HG03064 (cell line): ENCODE measurements around the gene CNOT1.

Experiments
- ATAC-seq: cut with Tn5 transposase; IDR thresholded peaks from one replicate; pipeline ENCODE4 v1.9.1; 2021; ENCODE audit warnings: low read depth; ENCODE audit not compliant: unreplicated experiment

CNOT1 gene

DNA sequence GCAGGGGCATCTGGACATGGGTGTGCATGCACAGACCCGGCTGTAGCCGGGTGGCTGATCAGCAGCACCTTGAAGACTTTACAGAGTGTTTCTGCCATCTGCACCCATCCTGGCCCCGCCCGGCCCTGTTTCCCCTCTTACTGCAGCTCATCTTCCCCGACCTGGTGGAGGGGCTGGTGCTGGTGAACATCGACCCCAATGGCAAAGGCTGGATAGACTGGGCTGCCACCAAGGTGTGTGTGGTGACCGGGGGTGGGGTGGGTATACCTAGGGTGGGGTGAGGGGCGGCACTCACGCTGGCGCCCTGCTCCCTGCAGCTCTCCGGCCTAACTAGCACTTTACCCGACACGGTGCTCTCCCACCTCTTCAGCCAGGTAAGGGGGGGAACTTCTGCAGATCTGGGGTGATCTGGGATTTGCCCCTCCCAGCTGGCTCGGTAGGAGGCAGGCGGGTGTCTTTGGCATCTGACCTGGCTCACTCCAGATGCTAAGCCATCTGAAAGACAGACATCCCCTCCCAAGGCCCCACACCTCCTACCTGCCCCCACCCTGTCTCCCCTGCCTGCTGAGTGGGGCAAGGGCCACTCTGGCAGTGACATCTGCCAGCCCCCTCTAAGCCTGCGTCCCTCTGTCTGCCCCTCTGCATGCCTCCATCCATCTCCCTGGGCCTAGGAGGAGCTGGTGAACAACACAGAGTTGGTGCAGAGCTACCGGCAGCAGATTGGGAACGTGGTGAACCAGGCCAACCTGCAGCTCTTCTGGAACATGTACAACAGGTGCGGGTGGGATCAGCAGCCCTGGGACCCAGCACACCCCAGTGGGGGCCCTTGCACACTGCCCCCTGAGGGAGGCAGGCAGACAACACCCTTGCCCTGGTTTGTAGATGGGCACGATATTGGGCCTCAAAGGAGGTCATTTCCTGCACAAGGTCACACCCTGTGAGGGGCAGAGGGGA lies 123.1 kb downstream of the CNOT1 start:
- no peak for ATAC-seq

DNA sequence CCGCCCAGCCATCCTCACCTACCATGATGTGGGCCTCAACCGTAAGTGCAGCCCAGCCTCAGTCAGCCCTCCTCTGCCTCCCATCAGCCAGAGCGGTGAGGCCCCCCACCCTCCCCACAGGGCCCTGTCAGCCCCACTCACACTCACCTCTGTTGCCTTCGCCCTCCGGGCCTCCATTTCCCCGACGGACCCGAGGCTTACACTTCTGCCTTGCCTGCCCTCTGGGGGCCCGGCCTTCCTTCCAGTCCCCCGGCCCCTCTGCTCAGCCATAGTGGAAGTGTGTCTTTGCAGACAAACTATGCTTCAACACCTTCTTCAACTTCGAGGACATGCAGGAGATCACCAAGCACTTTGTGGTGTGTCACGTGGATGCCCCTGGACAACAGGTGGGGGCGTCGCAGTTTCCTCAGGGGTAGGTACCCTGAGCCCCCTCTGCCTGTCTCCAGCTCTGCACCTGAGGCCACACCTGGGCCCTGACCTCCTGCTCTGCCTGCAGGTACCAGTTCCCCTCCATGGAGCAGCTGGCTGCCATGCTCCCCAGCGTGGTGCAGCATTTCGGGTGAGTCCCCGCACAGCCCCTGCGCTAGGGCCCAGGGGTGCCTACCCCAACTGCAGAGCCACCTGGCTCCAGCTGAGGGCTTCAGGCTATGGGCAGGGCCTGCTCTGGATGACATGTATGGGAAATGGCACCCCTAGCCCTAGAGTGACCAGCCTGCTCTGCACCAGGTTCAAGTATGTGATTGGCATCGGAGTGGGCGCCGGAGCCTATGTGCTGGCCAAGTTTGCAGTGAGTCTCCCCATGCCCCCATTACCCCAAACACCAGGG lies 125.5 kb downstream of the CNOT1 start:
- ATAC-seq: no peak

DNA sequence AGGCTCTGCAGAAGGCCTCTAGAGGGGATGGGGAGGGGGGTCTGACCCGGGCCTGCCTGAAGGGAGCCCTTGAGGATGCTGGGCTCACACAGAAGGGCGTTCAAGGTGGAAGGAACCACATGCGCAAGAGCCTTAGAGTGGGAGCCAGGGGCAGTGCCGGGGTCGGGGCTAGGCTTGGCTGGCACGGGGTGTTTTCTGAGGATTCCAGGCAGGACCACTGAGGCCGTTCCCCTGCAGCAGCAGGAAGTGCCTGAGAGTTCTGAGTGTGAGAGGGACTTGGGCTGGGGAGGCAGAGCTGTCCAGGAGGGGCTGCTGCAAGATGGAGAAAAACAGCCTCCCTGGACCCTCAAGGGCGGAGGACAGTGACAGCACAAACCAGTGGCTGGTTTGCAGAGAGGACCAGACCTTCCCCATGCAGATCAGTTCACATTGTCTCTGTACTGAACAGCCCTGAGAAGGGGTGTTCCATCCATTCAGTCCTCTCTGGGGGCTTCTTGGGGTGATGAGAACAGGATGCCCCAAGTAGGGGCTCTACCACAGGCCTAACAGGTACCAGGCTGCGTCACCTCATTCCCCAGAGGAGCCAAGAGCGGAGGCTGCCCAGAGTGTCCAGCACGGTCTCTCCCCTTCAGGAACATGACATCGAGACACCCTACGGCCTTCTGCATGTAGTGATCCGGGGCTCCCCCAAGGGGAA lies 126.3 kb downstream of the CNOT1 start:
- no peak for ATAC-seq

DNA sequence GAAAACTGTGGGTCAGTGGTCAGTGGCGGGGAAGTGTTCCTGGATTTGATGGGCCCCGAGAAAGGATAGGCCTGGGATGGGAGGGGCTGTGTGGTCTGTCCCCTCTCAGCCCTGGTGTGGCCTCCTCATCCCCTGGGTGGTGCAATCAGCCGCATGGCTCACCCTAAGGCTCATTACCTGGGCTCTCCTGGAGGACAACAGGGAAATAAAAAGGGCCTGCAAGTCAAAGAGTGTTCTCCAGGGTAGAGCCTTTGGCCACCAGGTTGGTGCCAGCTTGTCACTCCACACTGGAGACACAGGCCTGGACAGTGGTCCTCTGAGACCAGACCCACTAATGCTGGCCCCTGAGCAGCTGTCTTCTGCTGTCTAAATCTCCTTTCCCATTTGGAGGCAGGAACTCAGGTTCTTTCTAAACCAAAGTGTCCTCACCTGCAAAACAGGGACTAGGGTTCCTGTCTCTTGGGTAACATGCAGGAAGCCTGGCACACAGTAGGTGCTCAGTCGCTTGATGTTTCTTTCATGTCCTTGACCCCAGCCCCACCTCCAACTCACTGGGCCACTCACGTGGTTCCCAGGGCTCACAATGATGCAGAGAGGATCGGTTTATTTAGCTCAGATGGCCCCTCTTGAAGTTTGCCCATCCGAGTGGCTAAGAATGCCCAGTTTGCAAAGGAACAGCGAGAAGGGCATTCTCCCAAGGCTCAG lies 127.3 kb downstream of the CNOT1 start:
- ATAC-seq: no peak

DNA sequence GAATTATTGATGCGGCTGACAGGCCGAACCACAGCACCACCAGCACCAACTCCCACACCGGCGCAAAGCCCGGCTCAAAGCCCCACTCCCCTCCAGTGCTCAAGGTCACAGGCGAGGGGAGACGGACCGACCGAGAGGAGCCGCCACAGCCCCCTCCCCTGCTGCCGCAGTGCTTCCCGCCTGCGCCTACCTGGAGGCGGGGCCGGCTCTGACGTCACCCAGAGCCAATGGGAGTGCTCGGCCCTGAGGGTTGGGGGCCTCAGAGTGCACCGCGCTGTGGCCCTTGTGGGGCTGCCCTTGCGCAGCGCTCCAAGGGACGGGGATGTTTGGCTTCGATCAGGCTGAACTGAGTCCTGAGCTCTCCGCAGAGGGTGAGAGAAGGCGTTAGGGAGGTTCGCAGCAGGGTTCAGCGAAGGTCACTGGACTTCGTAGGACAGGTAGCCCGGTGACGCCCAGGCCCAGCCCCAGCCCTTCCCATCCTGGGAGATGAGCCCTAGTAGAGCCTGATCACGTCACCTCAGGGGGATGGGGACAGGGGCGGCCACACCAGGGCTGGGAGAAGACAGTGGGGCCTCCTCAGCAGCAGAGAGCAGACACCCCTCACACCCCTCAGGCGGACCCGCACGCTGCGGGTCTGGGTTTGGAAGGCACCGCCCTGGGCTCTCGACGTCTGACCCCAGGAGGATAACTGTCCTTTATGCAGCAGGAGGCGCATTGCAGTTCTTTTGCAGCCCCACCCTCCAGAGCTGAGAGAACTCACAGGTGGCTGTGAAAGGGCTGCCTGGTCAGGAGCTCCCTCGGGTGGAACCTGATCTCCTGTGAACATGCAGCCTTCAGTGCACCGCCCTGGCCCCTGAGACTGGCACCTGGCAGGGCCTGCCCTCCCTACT lies 128.1 kb downstream of the CNOT1 start:
- no peak for ATAC-seq

DNA sequence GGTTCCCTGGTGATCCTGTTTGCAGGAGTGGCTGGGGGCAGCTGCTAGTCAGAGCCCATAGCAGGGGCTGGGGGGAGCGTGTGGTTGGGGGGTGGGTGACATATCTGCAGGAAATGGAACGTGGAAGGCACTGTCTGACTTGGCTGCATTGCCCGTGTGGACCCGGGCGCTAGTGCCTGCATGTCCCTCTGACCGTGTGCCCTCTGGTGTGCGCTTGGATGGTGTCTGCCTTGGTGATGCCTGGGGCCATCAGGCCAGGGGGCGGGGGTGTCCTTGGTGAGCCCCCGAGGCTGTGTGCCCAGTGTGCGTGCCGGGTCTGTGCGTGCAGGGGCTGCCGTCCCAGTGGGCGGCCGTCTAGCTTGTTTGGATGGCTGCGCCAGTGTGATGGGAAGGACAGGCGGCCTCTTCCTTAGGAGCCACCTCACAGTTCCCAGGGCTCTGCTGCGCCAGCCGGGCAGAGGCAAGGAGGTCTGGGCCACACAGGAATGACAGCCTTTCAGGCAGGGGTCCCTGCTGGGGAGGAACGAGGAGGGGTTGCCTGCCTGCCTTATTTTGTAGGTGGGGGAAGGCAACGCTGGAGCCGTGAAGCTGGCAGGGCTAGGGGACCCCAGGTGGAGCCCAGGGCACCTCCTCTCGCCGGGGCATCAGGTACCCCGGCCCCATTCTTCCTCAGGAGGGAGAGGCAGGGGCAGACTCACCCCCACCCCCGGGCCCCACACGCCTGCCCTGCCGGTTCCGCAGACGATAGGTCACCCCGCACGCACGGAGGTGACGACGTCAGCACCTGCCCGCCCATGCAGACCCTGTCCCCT lies 129.0 kb downstream of the CNOT1 start:
- no peak for ATAC-seq

DNA sequence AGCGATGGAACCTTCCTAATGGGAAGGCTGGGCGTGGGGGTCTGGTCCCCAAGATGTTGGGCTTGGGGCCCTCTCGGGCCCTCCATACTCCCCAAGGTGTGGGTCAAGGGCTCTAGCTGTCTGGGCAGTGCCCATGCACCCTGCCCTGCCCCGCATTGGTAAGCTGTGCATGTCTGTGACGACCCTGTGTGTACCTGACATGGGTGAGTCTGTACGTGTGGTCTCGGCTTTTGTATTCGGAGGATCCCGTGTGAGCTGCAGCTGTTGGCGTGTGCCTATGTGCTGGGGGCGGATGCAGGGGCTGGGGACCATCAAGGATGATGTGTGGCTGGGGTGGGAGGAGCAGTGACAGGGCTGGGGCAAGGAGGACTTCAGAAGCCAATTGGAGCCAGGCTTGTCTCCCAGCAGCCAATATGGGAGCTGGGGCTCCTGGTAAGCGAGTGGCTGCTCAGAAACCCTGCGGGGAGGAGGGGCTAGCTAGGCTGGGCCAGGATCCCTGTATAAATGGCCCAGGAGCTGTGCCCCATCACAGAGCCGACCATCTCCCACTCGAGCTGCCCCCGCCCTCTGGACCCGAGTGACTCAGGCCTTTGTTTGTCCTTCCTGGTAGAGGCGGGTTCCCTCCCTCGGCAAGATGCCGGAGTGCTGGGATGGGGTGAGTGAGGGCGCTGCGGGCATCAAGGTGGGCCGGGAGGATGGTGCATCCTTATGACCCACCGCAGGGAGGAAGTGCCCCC lies 129.8 kb downstream of the CNOT1 start, which contains the start of gene NDRG4:
NDRG4 (plus strand) TSS at position 529 of the 737 bp plus-strand sequence; CDS start at position 635, 106 bp downstream.
- peak; percentile 63 for ATAC-seq

DNA sequence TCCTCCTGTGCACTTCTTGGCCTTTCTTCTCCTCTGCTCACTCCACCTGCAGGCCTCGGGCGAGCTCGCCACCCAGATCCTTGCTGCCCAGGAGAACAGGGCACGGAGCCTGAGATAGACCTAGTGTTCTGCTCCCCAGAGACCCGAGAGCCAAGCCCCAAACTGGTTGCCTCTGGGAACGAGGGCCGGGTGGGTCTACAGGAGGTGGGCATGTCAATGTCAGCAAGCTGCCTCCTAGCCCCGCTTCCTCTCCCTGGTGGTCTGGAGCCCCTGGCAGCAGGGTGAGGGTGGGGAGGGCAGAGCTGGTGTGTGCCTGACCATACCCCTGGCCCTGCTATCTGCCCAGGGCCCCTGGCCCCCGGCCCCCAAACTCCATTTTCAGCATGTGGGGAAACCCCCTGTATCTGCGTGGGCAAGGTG lies 130.5 kb downstream of the CNOT1 start:
- ATAC-seq: no peak

DNA sequence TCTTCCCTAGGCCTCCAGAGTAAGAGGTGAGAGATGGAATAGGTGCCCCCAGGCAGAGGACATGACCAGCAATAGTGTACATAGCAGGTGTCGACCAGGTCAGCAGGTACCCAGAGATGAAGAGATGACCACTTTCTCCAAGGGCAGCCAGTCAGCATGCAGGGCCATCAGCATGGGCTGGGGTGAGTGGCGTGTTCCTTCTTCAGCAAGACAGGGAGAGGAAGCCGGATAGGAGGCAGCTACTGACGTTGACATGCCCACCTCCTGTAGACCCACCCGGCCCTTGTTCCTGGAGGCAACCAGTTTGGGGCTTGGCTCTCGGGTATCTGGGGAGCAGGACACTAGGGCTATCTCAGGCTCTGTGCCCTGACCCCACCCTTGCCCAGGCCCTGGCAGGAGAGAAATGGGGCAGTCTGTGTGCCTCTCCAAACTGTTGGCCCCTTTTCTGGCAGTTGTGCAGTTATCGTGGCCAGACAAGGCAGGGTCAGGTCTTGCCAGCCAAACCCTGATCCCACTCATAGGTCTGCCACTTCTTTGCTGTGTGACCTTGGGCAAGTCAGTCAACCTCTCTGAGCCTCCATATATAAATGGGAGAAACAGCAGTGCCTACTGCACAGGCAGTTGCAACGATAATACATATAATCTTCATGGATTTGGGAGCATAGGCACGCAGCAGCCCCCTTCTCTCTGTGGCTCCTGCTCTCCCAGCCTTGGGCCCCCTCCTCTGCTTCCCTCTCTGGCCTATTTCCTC lies 131.1 kb downstream of the CNOT1 start:
- ATAC-seq: no peak

DNA sequence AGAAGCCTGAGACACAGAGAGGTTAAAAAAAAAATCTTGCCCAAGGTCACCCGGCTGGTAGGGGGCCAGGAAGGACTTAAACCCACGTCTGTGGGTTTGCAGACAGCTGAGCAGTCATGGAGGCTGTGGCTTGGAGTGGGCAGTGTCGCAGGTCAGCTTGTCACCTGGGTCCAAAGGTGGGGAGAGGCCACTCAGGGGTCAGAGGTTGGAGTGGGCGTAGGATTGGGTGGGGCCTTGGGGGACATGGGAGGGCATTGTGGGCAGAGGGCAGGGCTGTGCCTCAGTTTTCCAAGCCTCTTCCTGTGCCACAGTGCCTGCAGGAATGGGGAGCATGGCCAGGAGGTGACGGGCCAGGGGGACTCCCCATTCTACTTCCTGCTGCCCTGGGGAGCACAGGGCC lies 131.7 kb downstream of the CNOT1 start:
- no peak for ATAC-seq

DNA sequence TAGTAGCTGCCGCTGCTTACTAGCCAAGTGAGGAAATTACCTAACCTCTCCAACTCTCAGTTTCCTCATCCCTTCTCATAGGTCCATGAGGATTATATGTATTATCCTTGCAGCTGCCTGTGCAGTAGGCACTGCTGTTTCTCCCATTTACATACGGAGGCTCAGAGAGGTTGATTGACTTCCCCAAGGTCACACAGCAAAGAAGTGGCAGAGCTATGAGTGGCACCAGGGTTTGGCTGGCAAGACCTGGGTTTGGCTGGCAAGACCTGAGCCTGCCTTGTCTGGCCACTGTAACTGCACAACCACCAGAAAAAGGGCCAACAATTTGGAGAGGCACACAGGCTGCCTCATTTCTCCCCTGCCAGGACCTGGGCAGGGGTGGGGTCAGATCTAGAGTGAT lies 132.2 kb downstream of the CNOT1 start:
- no peak for ATAC-seq

DNA sequence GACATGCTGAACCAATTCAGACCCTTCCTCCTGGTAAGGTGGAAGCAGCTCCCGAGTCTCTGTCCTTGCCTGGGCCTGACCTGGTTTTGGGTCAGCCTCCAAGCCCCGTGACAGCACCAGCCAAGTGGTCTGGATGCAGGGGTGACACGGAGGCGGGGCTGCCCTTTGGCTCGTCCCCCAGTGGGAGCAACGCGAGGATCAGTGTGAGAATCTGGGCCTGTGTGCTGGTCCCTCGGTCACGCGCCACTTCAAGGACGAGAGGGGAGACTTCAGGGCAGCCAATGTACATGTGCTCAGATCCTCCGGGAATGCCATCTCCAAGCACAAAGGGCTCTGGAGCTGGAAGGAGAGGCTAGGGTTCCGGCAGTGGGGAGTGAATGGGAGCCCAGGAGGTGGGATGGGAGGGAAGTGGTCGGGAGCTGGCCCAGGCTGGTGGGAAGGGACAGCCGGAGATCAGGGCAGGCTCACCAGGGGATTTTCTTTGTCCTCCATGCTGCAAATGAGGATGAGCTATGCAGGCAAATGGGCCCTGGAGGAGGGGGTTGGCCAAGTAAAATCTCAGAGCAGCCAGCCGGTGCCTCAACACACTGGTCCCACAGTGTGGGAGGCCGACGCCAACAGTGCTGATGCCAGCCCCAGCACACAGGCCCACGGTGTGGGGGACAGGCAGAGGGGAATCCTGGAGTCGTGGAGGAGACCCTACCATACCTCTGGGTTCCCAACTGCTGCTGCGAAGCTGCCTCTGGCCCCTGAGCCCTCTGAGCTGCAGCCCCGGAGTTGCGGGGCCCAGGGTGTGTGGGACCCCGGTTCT lies 133.9 kb downstream of the CNOT1 start:
- no peak for ATAC-seq

DNA sequence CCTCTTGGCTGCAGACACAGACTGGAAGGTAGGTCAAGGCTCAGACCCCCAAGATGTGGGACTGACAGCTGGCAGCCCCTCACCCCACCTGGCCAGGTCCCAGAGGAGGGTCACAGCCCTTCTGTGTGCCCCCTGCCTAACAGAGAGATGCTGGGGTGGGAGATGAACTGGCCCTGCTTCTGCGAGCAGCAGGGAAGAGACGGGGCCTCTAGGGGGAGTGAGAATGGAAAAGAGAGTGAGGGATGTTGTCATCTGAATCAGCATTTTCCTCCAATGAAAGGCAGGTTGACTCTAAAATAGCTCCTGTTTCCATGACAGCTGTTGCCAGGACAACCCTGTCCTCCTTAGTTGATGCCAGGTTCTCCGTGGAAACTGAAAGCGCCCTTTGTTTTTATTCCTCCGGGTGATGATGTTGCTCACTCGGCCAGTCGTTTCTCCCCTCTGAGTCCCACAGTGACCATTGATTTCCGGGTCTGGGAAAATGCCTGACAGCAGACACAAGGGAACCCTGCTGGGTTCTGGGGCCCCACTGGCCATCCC lies 134.6 kb downstream of the CNOT1 start:
- no peak for ATAC-seq

DNA sequence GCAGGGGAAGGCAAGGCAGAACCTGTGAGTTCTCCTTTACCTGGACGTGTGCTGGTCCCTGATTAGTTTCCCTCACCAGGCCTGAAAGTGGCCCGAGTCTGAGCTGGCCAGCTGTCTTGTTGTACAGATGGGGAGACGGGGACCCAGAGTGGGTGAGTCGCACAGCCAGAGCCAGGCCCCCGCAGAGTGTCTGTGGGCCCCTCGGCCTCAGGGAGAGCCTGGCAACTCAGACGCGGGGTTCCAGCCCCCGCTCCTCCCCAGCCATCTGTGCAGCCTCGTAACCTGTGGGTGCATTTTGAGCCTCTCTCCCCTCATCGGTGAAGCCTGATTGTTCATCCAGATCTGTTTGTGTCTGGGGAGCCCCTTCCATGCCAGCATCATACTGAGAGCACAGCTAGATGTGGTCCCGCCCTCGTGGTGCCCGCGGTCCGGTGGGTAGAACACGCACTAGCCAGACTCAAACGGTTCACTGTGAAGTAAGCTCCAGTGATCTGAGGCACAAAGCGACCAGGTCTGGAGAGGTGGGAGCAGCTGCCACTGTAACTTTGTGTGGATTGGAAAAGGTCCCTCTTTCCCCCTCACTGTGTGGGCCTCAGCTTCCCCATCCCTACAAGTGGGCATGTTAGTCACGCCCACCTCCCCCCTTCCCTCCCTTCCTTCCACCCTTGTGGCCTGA lies 135.7 kb downstream of the CNOT1 start:
- no peak for ATAC-seq

DNA sequence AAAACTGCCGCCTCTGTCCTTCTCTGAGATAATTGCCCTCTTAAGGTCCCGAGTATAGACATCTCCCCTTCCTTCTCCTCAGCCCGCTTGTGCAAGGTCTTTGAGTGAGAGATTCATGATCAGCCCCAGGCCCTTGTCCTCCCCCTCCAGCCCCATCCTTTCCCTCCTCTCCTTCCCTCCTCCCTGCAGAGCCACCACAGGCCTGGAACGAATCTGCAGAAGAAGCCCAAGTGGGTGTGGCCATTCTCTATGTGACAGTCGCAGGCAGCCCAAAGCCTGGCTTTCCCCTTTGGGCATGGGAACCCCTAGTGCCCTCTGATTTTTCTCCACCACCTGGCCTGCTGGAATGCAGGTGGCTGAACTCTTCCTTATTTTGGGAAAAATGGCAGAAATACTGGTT lies 136.9 kb downstream of the CNOT1 start:
- ATAC-seq: no peak
